ENCODE results near the gene FAM229A.

DNA sequence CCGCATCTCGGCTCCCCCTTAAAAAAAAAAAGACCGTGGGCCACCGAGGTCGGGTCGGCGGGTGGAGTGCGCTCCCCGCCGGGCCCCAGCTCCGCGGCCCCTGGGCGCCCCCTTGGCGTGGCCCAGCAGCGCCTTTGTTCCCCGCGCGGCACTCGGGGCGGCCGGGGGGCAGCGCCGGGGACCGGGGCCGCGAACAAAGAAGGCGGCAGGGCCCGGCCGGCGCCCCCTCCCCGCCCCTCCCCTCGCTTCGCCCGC is 26.8 kb downstream of the FAM229A start:
- TF ChIP-seq CTCF (IDR thresholded peaks at IDR 0.05) (no peak), POLR2AphosphoS5 (IDR thresholded peaks at IDR 0.05; ENCODE audit: insufficient read depth in 1 of 2, low read depth in 1 of 2) (no peak), POLR2A (IDR thresholded peaks at IDR 0.05) (no peak)
